GM23338 (cell line): ENCODE results near the gene RGS6. TPM values are rescaled to one million over a fixed set of nuclear protein-coding genes. Genes with fewer than 3 reads are reported as not detected.
A peak's percentile ranks its signal among the peaks of the same experiment; 100 is the strongest.

Source experiments
- ATAC-seq: fragments of 200-7000 bp; cut with Tn5 transposase; 3 replicates; pipeline ENCODE4 v1.9.1; 2020
- DNase-seq: peaks from one replicate; pipeline ENCODE4 v3.0.0-alpha.2; 2015; ENCODE audit warnings: low spot score
- H2AFZ ChIP-seq: fragments of 200-600 bp; sonication (generic); 2 replicates; pipeline ENCODE4 v1.8.0; 2016; ENCODE audit warnings: antibody characterized with exemption, mild to moderate bottlenecking, moderate library complexity
- H3F3A ChIP-seq: fragments of 200-600 bp; sonication (generic); replicated peaks from 2 replicates; pipeline ENCODE4 v1.8.0; 2017; ENCODE audit warnings: antibody characterized with exemption, mixed run types, low read depth
- H3K27ac ChIP-seq: fragments of 200-600 bp; sonication (generic); 2 replicates; pipeline ENCODE4 v1.6.1; 2016; ENCODE audit warnings: low read depth
- H3K27me3 ChIP-seq: fragments of 200-600 bp; sonication (generic); 2 replicates; pipeline ENCODE4 v1.8.0; 2016; ENCODE audit warnings: mild to moderate bottlenecking, mixed run types, moderate library complexity; ENCODE audit not compliant: insufficient read depth
- H3K36me3 ChIP-seq: fragments of 200-600 bp; sonication (generic); 2 replicates; pipeline ENCODE4 v1.8.0; 2016; ENCODE audit warnings: mild to moderate bottlenecking; ENCODE audit not compliant: insufficient read depth
- H3K4me1 ChIP-seq: fragments of 200-600 bp; sonication (generic); 2 replicates; pipeline ENCODE4 v1.8.0; 2016; ENCODE audit warnings: mild to moderate bottlenecking, moderate library complexity; ENCODE audit not compliant: insufficient read depth
- H3K4me2 ChIP-seq: fragments of 200-600 bp; sonication (generic); 2 replicates; pipeline ENCODE4 v1.7.1; 2017; ENCODE audit warnings: mixed run types
- H3K4me3 ChIP-seq: fragments of 200-600 bp; sonication (generic); 2 replicates; pipeline ENCODE4 v1.6.1; 2016; ENCODE audit warnings: mixed run types
- H3K79me2 ChIP-seq: fragments of 200-600 bp; sonication (generic); replicated peaks from 2 replicates; pipeline ENCODE4 v1.8.0; 2017; ENCODE audit warnings: mild to moderate bottlenecking; ENCODE audit not compliant: insufficient read depth
- H3K9me2 ChIP-seq: fragments of 200-600 bp; sonication (generic); 2 replicates; pipeline ENCODE4 v1.8.0; 2017; ENCODE audit not compliant: insufficient read depth
- H4K20me1 ChIP-seq: fragments of 200-600 bp; sonication (generic); replicated peaks from 2 replicates; pipeline ENCODE4 v1.8.0; 2017; ENCODE audit warnings: mild to moderate bottlenecking; ENCODE audit not compliant: insufficient read depth
- H3K27ac Mint-ChIP-seq: 2 replicates; pipeline ENCODE4 v1.8.0; 2020; ENCODE audit warnings: inconsistent platforms, mild to moderate bottlenecking, moderate library complexity, mixed read lengths
- H3K27me3 Mint-ChIP-seq: 3 replicates; pipeline ENCODE4 v1.8.0; 2022; ENCODE audit warnings: low read depth, mild to moderate bottlenecking, moderate library complexity, mixed read lengths, inconsistent platforms; ENCODE audit not compliant: insufficient read depth, poor library complexity
- H3K36me3 Mint-ChIP-seq: 3 replicates; pipeline ENCODE4 v1.8.0; 2021; ENCODE audit warnings: low read depth, mild to moderate bottlenecking, inconsistent platforms, moderate library complexity, mixed read lengths
- H3K4me1 Mint-ChIP-seq: 3 replicates; pipeline ENCODE4 v1.8.0; 2020; ENCODE audit warnings: mild to moderate bottlenecking, inconsistent platforms, mixed read lengths
- H3K4me3 Mint-ChIP-seq: 3 replicates; pipeline ENCODE4 v1.8.0; 2021; ENCODE audit warnings: moderate library complexity, mild to moderate bottlenecking, inconsistent platforms, mixed read lengths
- H3K9me3 Mint-ChIP-seq: 3 replicates; pipeline ENCODE4 v1.8.0; 2020; ENCODE audit warnings: moderate library complexity, mild to moderate bottlenecking, inconsistent platforms, mixed read lengths
- CREB1 ChIP-seq: fragments of 250-450 bp; sonication (Bioruptor Pico); IDR thresholded peaks from 2 replicates; pipeline ENCODE4 v1.5.0; 2020; ENCODE audit warnings: low read depth, mild to moderate bottlenecking, moderate library complexity
- CTCF ChIP-seq, 2 experiments: fragments of 200-600 bp in 1 of 2; sonication (generic) in 1 of 2; conservative IDR thresholded peaks; 2 replicates each; pipeline versions ENCODE4 v1.5.1 to v1.6.1; 2016 to 2017; ENCODE audit warnings: antibody characterized with exemption in 2 of 2, low read depth in 2 of 2, mild to moderate bottlenecking in 2 of 2, moderate library complexity in 1 of 2
- NANOG ChIP-seq: IDR thresholded peaks from 2 replicates; pipeline ENCODE4 v1.6.1; 2016; ENCODE audit warnings: antibody characterized with exemption, borderline replicate concordance
- POLR2AphosphoS5 ChIP-seq: IDR thresholded peaks from 2 replicates; pipeline ENCODE4 v1.6.1; 2016; ENCODE audit warnings: antibody characterized with exemption, low read depth
- REST ChIP-seq: IDR thresholded peaks from one replicate; pipeline ENCODE4 v1.6.1; 2018; ENCODE audit warnings: antibody characterized with exemption; ENCODE audit not compliant: unreplicated experiment
- ZNF331 ChIP-seq: fragments of 250-450 bp; sonication (Bioruptor Pico); IDR thresholded peaks from 2 replicates; pipeline ENCODE4 v1.5.0; 2020; ENCODE audit warnings: low read depth, mild to moderate bottlenecking, moderate library complexity
- polyA plus RNA-seq: library from polyadenylated mRNA; unstranded; fragments of >200 nt; fragmentation: Nextera tagmentation; extraction: Ambion mirVana; gene quantifications from 2 replicates; pipeline ENCODE4 v1.2.1, GENCODE V29; 2016
- total RNA-seq: library from RNA; depleted of rRNA; stranded (reverse); fragments of >200 nt; shearing (Covaris generic); gene quantifications from 2 replicates; pipeline ENCODE4 v1.2.3, GENCODE V29; 2014
- TF ChIP-seq, protein P1 (sequence below): fragments of 250-450 bp; sonication (Bioruptor Pico); IDR thresholded peaks from 2 replicates; pipeline ENCODE4 v1.5.0; 2020; ENCODE audit warnings: mild to moderate bottlenecking, moderate library complexity

The RGS6 gene
- total and polyA plus RNA-seq, 2 experiments from 2014 or later, result 0.66 to 0.83 TPM

- no peaks in the 10 kb centered on the region for H3K9me2 ChIP-seq
- peak overlapping the region; percentile 86 for H3K4me2 ChIP-seq
- peaks cover 53% of the 10 kb centered on the region for H3K27me3 ChIP-seq
- peak overlapping the region; percentile 92 for H2AFZ ChIP-seq
- H3F3A ChIP-seq, result no peaks in the 10 kb centered on the region
- H3K4me1 ChIP-seq, result peaks cover 6% of the 10 kb centered on the region; the same call in 1 of the 2 replicates
- no peaks in the 10 kb centered on the region for H3K36me3 Mint-ChIP-seq
- no peaks in the 10 kb centered on the region for H3K36me3 ChIP-seq
- no peak overlapping the region for H3K27ac ChIP-seq
- ATAC-seq (peak; percentile 27), DNase-seq (no peak)
- peak overlapping the region; percentile 58 for H3K4me3 Mint-ChIP-seq
- H3K4me1 Mint-ChIP-seq, result peaks cover 12% of the 10 kb centered on the region; the same call in 2 of the 3 replicates
- H4K20me1 ChIP-seq, result no peaks in the 10 kb centered on the region
- H3K27ac Mint-ChIP-seq, result no peak overlapping the region
- peaks cover 7% of the 10 kb centered on the region; the same call in 2 of the 3 replicates for H3K9me3 Mint-ChIP-seq
- peaks cover 32% of the 10 kb centered on the region for H3K27me3 Mint-ChIP-seq
- TF ChIP-seq, protein P1, sequence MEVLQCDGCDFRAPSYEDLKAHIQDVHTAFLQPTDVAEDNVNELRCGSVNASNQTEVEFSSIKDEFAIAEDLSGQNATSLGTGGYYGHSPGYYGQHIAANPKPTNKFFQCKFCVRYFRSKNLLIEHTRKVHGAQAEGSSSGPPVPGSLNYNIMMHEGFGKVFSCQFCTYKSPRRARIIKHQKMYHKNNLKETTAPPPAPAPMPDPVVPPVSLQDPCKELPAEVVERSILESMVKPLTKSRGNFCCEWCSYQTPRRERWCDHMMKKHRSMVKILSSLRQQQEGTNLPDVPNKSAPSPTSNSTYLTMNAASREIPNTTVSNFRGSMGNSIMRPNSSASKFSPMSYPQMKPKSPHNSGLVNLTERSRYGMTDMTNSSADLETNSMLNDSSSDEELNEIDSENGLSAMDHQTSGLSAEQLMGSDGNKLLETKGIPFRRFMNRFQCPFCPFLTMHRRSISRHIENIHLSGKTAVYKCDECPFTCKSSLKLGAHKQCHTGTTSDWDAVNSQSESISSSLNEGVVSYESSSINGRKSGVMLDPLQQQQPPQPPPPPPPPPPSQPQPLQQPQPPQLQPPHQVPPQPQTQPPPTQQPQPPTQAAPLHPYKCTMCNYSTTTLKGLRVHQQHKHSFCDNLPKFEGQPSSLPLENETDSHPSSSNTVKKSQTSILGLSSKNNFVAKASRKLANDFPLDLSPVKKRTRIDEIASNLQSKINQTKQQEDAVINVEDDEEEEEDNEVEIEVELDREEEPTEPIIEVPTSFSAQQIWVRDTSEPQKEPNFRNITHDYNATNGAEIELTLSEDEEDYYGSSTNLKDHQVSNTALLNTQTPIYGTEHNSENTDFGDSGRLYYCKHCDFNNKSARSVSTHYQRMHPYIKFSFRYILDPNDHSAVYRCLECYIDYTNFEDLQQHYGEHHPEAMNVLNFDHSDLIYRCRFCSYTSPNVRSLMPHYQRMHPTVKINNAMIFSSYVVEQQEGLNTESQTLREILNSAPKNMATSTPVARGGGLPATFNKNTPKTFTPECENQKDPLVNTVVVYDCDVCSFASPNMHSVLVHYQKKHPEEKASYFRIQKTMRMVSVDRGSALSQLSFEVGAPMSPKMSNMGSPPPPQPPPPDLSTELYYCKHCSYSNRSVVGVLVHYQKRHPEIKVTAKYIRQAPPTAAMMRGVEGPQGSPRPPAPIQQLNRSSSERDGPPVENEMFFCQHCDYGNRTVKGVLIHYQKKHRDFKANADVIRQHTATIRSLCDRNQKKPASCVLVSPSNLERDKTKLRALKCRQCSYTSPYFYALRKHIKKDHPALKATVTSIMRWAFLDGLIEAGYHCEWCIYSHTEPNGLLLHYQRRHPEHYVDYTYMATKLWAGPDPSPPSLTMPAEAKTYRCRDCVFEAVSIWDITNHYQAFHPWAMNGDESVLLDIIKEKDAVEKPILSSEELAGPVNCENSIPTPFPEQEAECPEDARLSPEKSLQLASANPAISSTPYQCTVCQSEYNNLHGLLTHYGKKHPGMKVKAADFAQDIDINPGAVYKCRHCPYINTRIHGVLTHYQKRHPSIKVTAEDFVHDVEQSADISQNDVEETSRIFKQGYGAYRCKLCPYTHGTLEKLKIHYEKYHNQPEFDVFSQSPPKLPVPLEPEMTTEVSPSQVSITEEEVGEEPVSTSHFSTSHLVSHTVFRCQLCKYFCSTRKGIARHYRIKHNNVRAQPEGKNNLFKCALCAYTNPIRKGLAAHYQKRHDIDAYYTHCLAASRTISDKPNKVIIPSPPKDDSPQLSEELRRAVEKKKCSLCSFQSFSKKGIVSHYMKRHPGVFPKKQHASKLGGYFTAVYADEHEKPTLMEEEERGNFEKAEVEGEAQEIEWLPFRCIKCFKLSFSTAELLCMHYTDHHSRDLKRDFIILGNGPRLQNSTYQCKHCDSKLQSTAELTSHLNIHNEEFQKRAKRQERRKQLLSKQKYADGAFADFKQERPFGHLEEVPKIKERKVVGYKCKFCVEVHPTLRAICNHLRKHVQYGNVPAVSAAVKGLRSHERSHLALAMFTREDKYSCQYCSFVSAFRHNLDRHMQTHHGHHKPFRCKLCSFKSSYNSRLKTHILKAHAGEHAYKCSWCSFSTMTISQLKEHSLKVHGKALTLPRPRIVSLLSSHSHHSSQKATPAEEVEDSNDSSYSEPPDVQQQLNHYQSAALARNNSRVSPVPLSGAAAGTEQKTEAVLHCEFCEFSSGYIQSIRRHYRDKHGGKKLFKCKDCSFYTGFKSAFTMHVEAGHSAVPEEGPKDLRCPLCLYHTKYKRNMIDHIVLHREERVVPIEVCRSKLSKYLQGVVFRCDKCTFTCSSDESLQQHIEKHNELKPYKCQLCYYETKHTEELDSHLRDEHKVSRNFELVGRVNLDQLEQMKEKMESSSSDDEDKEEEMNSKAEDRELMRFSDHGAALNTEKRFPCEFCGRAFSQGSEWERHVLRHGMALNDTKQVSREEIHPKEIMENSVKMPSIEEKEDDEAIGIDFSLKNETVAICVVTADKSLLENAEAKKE (CRISPR knock-in tag), result no peak
- TF ChIP-seq CREB1 (CRISPR knock-in tag) (no peak), CTCF (conservative IDR thresholded peaks at IDR 0.05; ENCODE audit: low read depth in 2 of 2) (peak in 1 of 2 experiments; percentile 28; a peak in 1 of 4 replicates), POLR2AphosphoS5 (no peak), ZNF331 (CRISPR knock-in tag) (no peak), REST (no peak), NANOG (no peak)
- H3K4me3 ChIP-seq, result peak overlapping the region; percentile 79
- no peaks in the 10 kb centered on the region for H3K79me2 ChIP-seq
Measured at GRCh38 chr14:71931492-71932228, 569 bp upstream of the RGS6 start.
